Astrocyte (in vitro differentiated cells and primary cell): ENCODE measurements around the gene U2AF1L4. TPM values are rescaled to one million over a fixed set of nuclear protein-coding genes. Genes with fewer than 3 reads are reported as not detected.

Experiments used
- DNase-seq: peaks from one replicate; pipeline ENCODE4 v3.0.0-alpha.2; 2010; ENCODE audit warnings: low read depth
- FAIRE-seq: peaks from 2 replicates; lab custom pipeline; 2011; peaks lifted over from hg19 to GRCh38; lab: Jason Lieb, UNC
- H2AFZ ChIP-seq: 2 replicates; pipeline ENCODE4 v1.6.0; 2012; ENCODE audit warnings: low read depth, low read length, inconsistent platforms
- H3K27ac ChIP-seq: 2 replicates; pipeline ENCODE4 v1.5.1; 2011; ENCODE audit warnings: low read depth, low read length, inconsistent platforms
- H3K27me3 ChIP-seq: 2 replicates; pipeline ENCODE4 v1.6.0; 2011; ENCODE audit warnings: low read length, inconsistent platforms; ENCODE audit not compliant: insufficient read depth
- H3K36me3 ChIP-seq: 2 replicates; pipeline ENCODE4 v1.5.1; 2011; ENCODE audit warnings: low read length, inconsistent platforms; ENCODE audit not compliant: insufficient read depth
- H3K4me1 ChIP-seq: 2 replicates; pipeline ENCODE4 v1.5.1; 2011; ENCODE audit warnings: low read length, inconsistent platforms; ENCODE audit not compliant: insufficient read depth
- H3K4me2 ChIP-seq: 2 replicates; pipeline ENCODE4 v1.6.0; 2012; ENCODE audit warnings: low read length, inconsistent platforms
- H3K4me3 ChIP-seq: 2 replicates; pipeline ENCODE4 v1.5.1; 2011; ENCODE audit warnings: low read depth, mild to moderate bottlenecking, low read length, inconsistent platforms; ENCODE audit not compliant: insufficient read depth
- H3K79me2 ChIP-seq: 2 replicates; pipeline ENCODE4 v1.6.0; 2012; ENCODE audit warnings: mild to moderate bottlenecking, low read length, inconsistent platforms; ENCODE audit not compliant: insufficient read depth
- H3K9ac ChIP-seq: 2 replicates; pipeline ENCODE4 v1.6.0; 2012; ENCODE audit warnings: mild to moderate bottlenecking, low read length, inconsistent platforms
- H3K9me3 ChIP-seq: 2 replicates; pipeline ENCODE4 v1.5.1; 2012; ENCODE audit warnings: low read depth, mild to moderate bottlenecking, low read length, inconsistent platforms; ENCODE audit not compliant: insufficient read depth
- H4K20me1 ChIP-seq: 2 replicates; pipeline ENCODE4 v1.6.0; 2012; ENCODE audit warnings: low read length, inconsistent platforms; ENCODE audit not compliant: insufficient read depth
- H3K27ac Mint-ChIP-seq: one replicate; pipeline ENCODE4 v1.8.0; 2021; ENCODE audit warnings: mild to moderate bottlenecking, mixed read lengths; ENCODE audit not compliant: unreplicated experiment
- H3K27me3 Mint-ChIP-seq: one replicate; pipeline ENCODE4 v1.8.0; 2021; ENCODE audit warnings: low read depth, mixed read lengths; ENCODE audit not compliant: unreplicated experiment
- H3K36me3 Mint-ChIP-seq: one replicate; pipeline ENCODE4 v1.8.0; 2021; ENCODE audit warnings: low read depth, mixed read lengths; ENCODE audit not compliant: unreplicated experiment
- H3K4me1 Mint-ChIP-seq: one replicate; pipeline ENCODE4 v1.8.0; 2021; ENCODE audit warnings: low read depth, mixed read lengths; ENCODE audit not compliant: unreplicated experiment
- H3K4me3 Mint-ChIP-seq: one replicate; pipeline ENCODE4 v1.8.0; 2021; ENCODE audit warnings: mild to moderate bottlenecking, moderate library complexity, mixed read lengths; ENCODE audit not compliant: unreplicated experiment
- H3K9me3 Mint-ChIP-seq: one replicate; pipeline ENCODE4 v1.8.0; 2021; ENCODE audit warnings: mild to moderate bottlenecking, mixed read lengths; ENCODE audit not compliant: unreplicated experiment
- EZH2 ChIP-seq: IDR thresholded peaks from 2 replicates; pipeline ENCODE4 v1.6.1; 2012; ENCODE audit warnings: mild to moderate bottlenecking, low read length, inconsistent platforms; ENCODE audit not compliant: insufficient read depth
- total RNA-seq: library from RNA; stranded (reverse); gene quantifications from 2 replicates; pipeline ENCODE4 v1.2.1, GENCODE V29; 2021
- TF ChIP-seq, protein P1 (sequence below): IDR thresholded peaks from 2 replicates; pipeline ENCODE4 v1.5.1; 2011; ENCODE audit warnings: low read depth, mild to moderate bottlenecking, inconsistent platforms, low read length, moderate library complexity; ENCODE audit not compliant: insufficient read depth

Gene U2AF1L4
- total RNA-seq, 1 donor from 2014 or later = 15.7 TPM

- DNase-seq (peak; percentile 96), FAIRE-seq (no peak)
- H3K4me1 Mint-ChIP-seq = peaks cover 2% of the 10 kb centered on the region
- H4K20me1 ChIP-seq = no peaks in the 10 kb centered on the region
- H2AFZ ChIP-seq = peak overlapping the region; percentile 92
- no peaks in the 10 kb centered on the region for H3K36me3 ChIP-seq
- no peak for TF ChIP-seq EZH2
- TF ChIP-seq, protein P1, sequence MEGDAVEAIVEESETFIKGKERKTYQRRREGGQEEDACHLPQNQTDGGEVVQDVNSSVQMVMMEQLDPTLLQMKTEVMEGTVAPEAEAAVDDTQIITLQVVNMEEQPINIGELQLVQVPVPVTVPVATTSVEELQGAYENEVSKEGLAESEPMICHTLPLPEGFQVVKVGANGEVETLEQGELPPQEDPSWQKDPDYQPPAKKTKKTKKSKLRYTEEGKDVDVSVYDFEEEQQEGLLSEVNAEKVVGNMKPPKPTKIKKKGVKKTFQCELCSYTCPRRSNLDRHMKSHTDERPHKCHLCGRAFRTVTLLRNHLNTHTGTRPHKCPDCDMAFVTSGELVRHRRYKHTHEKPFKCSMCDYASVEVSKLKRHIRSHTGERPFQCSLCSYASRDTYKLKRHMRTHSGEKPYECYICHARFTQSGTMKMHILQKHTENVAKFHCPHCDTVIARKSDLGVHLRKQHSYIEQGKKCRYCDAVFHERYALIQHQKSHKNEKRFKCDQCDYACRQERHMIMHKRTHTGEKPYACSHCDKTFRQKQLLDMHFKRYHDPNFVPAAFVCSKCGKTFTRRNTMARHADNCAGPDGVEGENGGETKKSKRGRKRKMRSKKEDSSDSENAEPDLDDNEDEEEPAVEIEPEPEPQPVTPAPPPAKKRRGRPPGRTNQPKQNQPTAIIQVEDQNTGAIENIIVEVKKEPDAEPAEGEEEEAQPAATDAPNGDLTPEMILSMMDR = no peak
- peak overlapping the region; percentile 63 for H3K27ac Mint-ChIP-seq
- H3K9ac ChIP-seq = peak overlapping the region; percentile 59
- no peaks in the 10 kb centered on the region for H3K9me3 ChIP-seq
- H3K4me1 ChIP-seq = peaks cover 6% of the 10 kb centered on the region
- peak overlapping the region; percentile 91 for H3K4me2 ChIP-seq
- peak overlapping the region; percentile 61 for H3K4me3 ChIP-seq
- no peaks in the 10 kb centered on the region for H3K27me3 ChIP-seq
- H3K27ac ChIP-seq = no peak overlapping the region
- H3K4me3 Mint-ChIP-seq = peak overlapping the region; percentile 97
- no peaks in the 10 kb centered on the region for H3K79me2 ChIP-seq
- H3K9me3 Mint-ChIP-seq = peaks cover 2% of the 10 kb centered on the region
- peaks cover 25% of the 10 kb centered on the region for H3K27me3 Mint-ChIP-seq
- H3K36me3 Mint-ChIP-seq = no peaks in the 10 kb centered on the region
These were observed 42.8 kb downstream of the U2AF1L4 start for GRCh38 chr19:35702223-35703012.

DNA sequence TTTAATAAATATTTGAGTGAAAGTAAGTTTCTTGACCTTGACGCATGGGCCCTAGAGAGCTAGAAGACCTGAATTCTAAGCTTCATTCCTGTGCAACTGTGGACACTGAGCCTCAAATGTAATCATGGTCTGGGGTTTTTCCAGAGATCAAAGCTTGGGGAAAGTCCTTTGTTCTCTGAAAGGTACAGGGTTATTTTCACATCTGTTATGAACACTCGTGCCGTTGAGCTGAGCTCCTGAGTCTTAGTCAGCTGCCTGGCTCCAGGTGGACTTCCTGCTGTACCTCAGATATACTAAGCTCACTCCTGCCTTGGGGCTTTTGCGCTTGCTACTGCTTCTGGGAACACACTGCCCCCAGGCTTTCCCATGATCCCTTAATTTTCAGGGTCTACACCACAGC lies 48.4 kb downstream of the U2AF1L4 start:
- H3K27me3 Mint-ChIP-seq = peaks cover 19% of the 10 kb centered on the region
- Histone ChIP-seq H2AFZ (no peak overlapping the region), H3K9me3 (no peaks in the 10 kb centered on the region), H4K20me1 (no peaks in the 10 kb centered on the region), H3K79me2 (no peaks in the 10 kb centered on the region), H3K4me3 (no peak overlapping the region), H3K36me3 (no peaks in the 10 kb centered on the region), H3K27me3 (no peaks in the 10 kb centered on the region), H3K4me1 (no peaks in the 10 kb centered on the region), H3K9ac (no peak overlapping the region), H3K4me2 (no peak overlapping the region), H3K27ac (no peak overlapping the region)
- no peak for DNase-seq
- FAIRE-seq = no peak
- H3K36me3 Mint-ChIP-seq = no peaks in the 10 kb centered on the region
- H3K9me3 Mint-ChIP-seq = peaks cover 4% of the 10 kb centered on the region
- TF ChIP-seq EZH2 = no peak
- TF ChIP-seq, protein P1 = no peak
- no peaks in the 10 kb centered on the region for H3K4me1 Mint-ChIP-seq
- H3K4me3 Mint-ChIP-seq = no peak overlapping the region
- no peak overlapping the region for H3K27ac Mint-ChIP-seq

GRCh38 chr19:35695895-35696422 lies 49.3 kb downstream of the U2AF1L4 start:
- no peak for FAIRE-seq
- H3K4me1 Mint-ChIP-seq = no peaks in the 10 kb centered on the region
- H3K4me2 ChIP-seq = no peak overlapping the region
- H3K36me3 Mint-ChIP-seq = no peaks in the 10 kb centered on the region
- no peaks in the 10 kb centered on the region for H3K36me3 ChIP-seq
- DNase-seq = no peak
- no peaks in the 10 kb centered on the region for H4K20me1 ChIP-seq
- no peak overlapping the region for H3K27ac ChIP-seq
- H3K27me3 Mint-ChIP-seq = peaks cover 19% of the 10 kb centered on the region
- no peaks in the 10 kb centered on the region for H3K79me2 ChIP-seq
- no peaks in the 10 kb centered on the region for H3K4me1 ChIP-seq
- H3K4me3 Mint-ChIP-seq = no peak overlapping the region
- TF ChIP-seq, protein P1 = no peak
- no peak for TF ChIP-seq EZH2
- H3K9me3 Mint-ChIP-seq = peaks cover 4% of the 10 kb centered on the region
- no peak overlapping the region for H3K9ac ChIP-seq
- H3K9me3 ChIP-seq = no peaks in the 10 kb centered on the region
- no peaks in the 10 kb centered on the region for H3K27me3 ChIP-seq
- H2AFZ ChIP-seq = no peak overlapping the region
- no peak overlapping the region for H3K4me3 ChIP-seq
- no peak overlapping the region for H3K27ac Mint-ChIP-seq
